IMR-90 (cell line): Measurements from ENCODE around the gene SCAF4. TPM values are rescaled to one million over a fixed set of nuclear protein-coding genes. Genes with fewer than 3 reads are reported as not detected.

Experiments used
- ATAC-seq: fragments of 200-7000 bp; cut with Tn5 transposase; 2 replicates; pipeline ENCODE4 v1.9.1; 2020; ENCODE audit warnings: low read depth, mild to moderate bottlenecking, moderate library complexity
- BruUV-seq: library from RNA; stranded (reverse); fragments of 400-500 nt; replicated peaks from 2 replicates; lab custom pipeline; 2021; lab: Mats Ljungman, UMichigan
- CTCF ChIA-PET: fragments of 300-600 bp; formaldehyde crosslinking; extraction: SDS; loops from one replicate; lab custom pipeline; 2021; ENCODE audit warnings: antibody characterized with exemption; lab: Yijun Ruan, JAX
- POLR2A ChIA-PET: fragments of 300-600 bp; sonication (Branson Sonifier 250); formaldehyde crosslinking; loops from one replicate; lab custom pipeline; 2022; ENCODE audit warnings: antibody characterized with exemption; ENCODE audit not compliant: unreplicated experiment; lab: Charles Lee
- DNase-seq: peaks from one replicate; pipeline ENCODE4 v3.0.0; 2013
- H2AFZ ChIP-seq: replicated peaks from 2 replicates; pipeline ENCODE3; 2013; ENCODE audit warnings: low read length, mild to moderate bottlenecking; ENCODE audit not compliant: poor library complexity
- H2AK5ac ChIP-seq: 2 replicates; pipeline ENCODE4 v1.6.1; 2013; ENCODE audit warnings: low read depth, low read length, inconsistent platforms
- H2AK9ac ChIP-seq: replicated peaks from 2 replicates; pipeline ENCODE3; 2013; ENCODE audit warnings: mild to moderate bottlenecking, low read depth, low read length, moderate library complexity; ENCODE audit not compliant: poor library complexity
- H2BK120ac ChIP-seq: 2 replicates; pipeline ENCODE4 v1.6.1; 2013; ENCODE audit warnings: low read depth, low read length, inconsistent platforms
- H2BK15ac ChIP-seq: 3 replicates; pipeline ENCODE4 v1.6.1; 2013; ENCODE audit warnings: low read depth, low read length, inconsistent platforms
- H2BK20ac ChIP-seq: 2 replicates; pipeline ENCODE4 v1.6.1; 2013; ENCODE audit warnings: low read depth, mild to moderate bottlenecking, inconsistent platforms, low read length, moderate library complexity
- H2BK5ac ChIP-seq: 2 replicates; pipeline ENCODE4 v1.6.1; 2013; ENCODE audit warnings: mild to moderate bottlenecking, low read depth, low read length, inconsistent platforms; ENCODE audit not compliant: poor library complexity, severe bottlenecking
- H3K14ac ChIP-seq: replicated peaks from 2 replicates; pipeline ENCODE4 v1.6.1; 2013; ENCODE audit warnings: low read depth, low read length, inconsistent platforms
- H3K18ac ChIP-seq: 2 replicates; pipeline ENCODE4 v1.6.1; 2013; ENCODE audit warnings: low read depth, low read length, control low read depth
- H3K23ac ChIP-seq: 2 replicates; pipeline ENCODE4 v1.6.1; 2013; ENCODE audit warnings: low read depth, low read length, inconsistent platforms
- H3K27ac ChIP-seq: 2 replicates; pipeline ENCODE4 v1.5.1; 2013; ENCODE audit warnings: mild to moderate bottlenecking, control low read depth, low read length; ENCODE audit not compliant: insufficient read depth
- H3K27me3 ChIP-seq: 2 replicates; pipeline ENCODE4 v1.6.1; 2013; ENCODE audit warnings: low read length; ENCODE audit not compliant: control insufficient read depth, insufficient read depth
- H3K36me3 ChIP-seq: 2 replicates; pipeline ENCODE4 v1.6.1; 2013; ENCODE audit warnings: low read length, mixed read lengths; ENCODE audit not compliant: control insufficient read depth, insufficient read depth
- H3K4ac ChIP-seq: 2 replicates; pipeline ENCODE4 v1.6.1; 2013; ENCODE audit warnings: low read depth, low read length, inconsistent platforms
- H3K4me1 ChIP-seq: 2 replicates; pipeline ENCODE4 v1.6.1; 2013; ENCODE audit warnings: low read length, mixed read lengths; ENCODE audit not compliant: control insufficient read depth, insufficient read depth
- H3K4me2 ChIP-seq: 2 replicates; pipeline ENCODE4 v1.6.1; 2013; ENCODE audit warnings: low read depth, mild to moderate bottlenecking, control low read depth, low read length, moderate library complexity
- H3K4me3 ChIP-seq: 2 replicates; pipeline ENCODE4 v1.5.1; 2013; ENCODE audit warnings: low read depth, mild to moderate bottlenecking, control low read depth, low read length, moderate library complexity; ENCODE audit not compliant: insufficient read depth
- H3K56ac ChIP-seq: 2 replicates; pipeline ENCODE4 v1.6.1; 2013; ENCODE audit warnings: low read length, inconsistent platforms; ENCODE audit not compliant: insufficient read depth; ENCODE audit errors: extremely low read depth
- H3K79me1 ChIP-seq, 2 experiments: 2 replicates each; pipeline ENCODE4 v1.6.1; 2013; ENCODE audit warnings: low read length in 2 of 2, inconsistent platforms in 1 of 2, low read depth in 1 of 2
- H3K9ac ChIP-seq: 2 replicates; pipeline ENCODE4 v1.6.1; 2013; ENCODE audit warnings: low read depth, low read length, control low read depth
- H3K9me1 ChIP-seq: 2 replicates; pipeline ENCODE4 v1.6.1; 2013; ENCODE audit warnings: low read length, inconsistent platforms; ENCODE audit not compliant: insufficient read depth
- H3K9me3 ChIP-seq: 2 replicates; pipeline ENCODE4 v1.6.1; 2013; ENCODE audit warnings: low read length; ENCODE audit not compliant: control insufficient read depth, insufficient read depth
- H4K20me1 ChIP-seq: 2 replicates; pipeline ENCODE4 v1.6.1; 2013; ENCODE audit warnings: low read length, inconsistent platforms; ENCODE audit not compliant: insufficient read depth
- H4K5ac ChIP-seq: 2 replicates; pipeline ENCODE4 v1.6.1; 2013; ENCODE audit warnings: mild to moderate bottlenecking, low read depth, low read length, control low read depth
- H4K8ac ChIP-seq, 2 experiments: 2 replicates each; pipeline ENCODE4 v1.6.1; 2013; ENCODE audit warnings: low read depth in 2 of 2, low read length in 2 of 2, control low read depth in 1 of 2, inconsistent platforms in 1 of 2
- H4K91ac ChIP-seq: 2 replicates; pipeline ENCODE4 v1.6.1; 2013; ENCODE audit warnings: low read depth, low read length, inconsistent platforms; ENCODE audit not compliant: insufficient read depth
- BHLHE40 ChIP-seq: fragments of 150-350 bp; IDR thresholded peaks from 2 replicates; pipeline ENCODE4 v1.6.1; 2016; ENCODE audit warnings: mild to moderate bottlenecking, low read depth, low read length
- CEBPB ChIP-seq: IDR thresholded peaks from 2 replicates; pipeline ENCODE4 v1.6.1; 2012; ENCODE audit warnings: low read depth, low read length, improper control_type of control experiment
- CHD1 ChIP-seq: IDR thresholded peaks from 2 replicates; pipeline ENCODE4 v1.6.1; 2012; ENCODE audit warnings: low read depth, low read length, improper control_type of control experiment
- CTCF ChIP-seq: conservative IDR thresholded peaks from 2 replicates; pipeline ENCODE4 v1.5.1; 2012; ENCODE audit warnings: mild to moderate bottlenecking, low read depth, low read length, improper control_type of control experiment
- ELK1 ChIP-seq: fragments of 150-350 bp; IDR thresholded peaks from 2 replicates; pipeline ENCODE4 v1.6.1; 2016; ENCODE audit warnings: low read depth, mild to moderate bottlenecking, low read length, moderate library complexity, borderline replicate concordance
- FOS ChIP-seq: fragments of 150-350 bp; IDR thresholded peaks from 2 replicates; pipeline ENCODE4 v1.6.1; 2016; ENCODE audit warnings: low read depth, low read length
- MAFK ChIP-seq: IDR thresholded peaks from 2 replicates; pipeline ENCODE4 v1.6.1; 2012; ENCODE audit warnings: low read depth, low read length, improper control_type of control experiment
- MAZ ChIP-seq: IDR thresholded peaks from 2 replicates; pipeline ENCODE4 v1.6.1; 2012; ENCODE audit warnings: low read depth, mild to moderate bottlenecking, low read length, improper control_type of control experiment, moderate library complexity, borderline replicate concordance
- MXI1 ChIP-seq: IDR thresholded peaks from 2 replicates; pipeline ENCODE4 v1.6.1; 2012; ENCODE audit warnings: low read depth, mild to moderate bottlenecking, low read length, moderate library complexity, borderline replicate concordance
- NFE2L2 ChIP-seq: fragments of 150-350 bp; IDR thresholded peaks from 2 replicates; pipeline ENCODE4 v1.6.1; 2016; ENCODE audit warnings: low read depth, mild to moderate bottlenecking, low read length
- POLR2A ChIP-seq: IDR thresholded peaks from 2 replicates; pipeline ENCODE4 v1.6.1; 2012; ENCODE audit warnings: mild to moderate bottlenecking, low read depth, low read length
- RAD21 ChIP-seq: IDR thresholded peaks from 2 replicates; pipeline ENCODE4 v1.6.1; 2012; ENCODE audit warnings: low read length, improper control_type of control experiment
- RCOR1 ChIP-seq: IDR thresholded peaks from 2 replicates; pipeline ENCODE4 v1.6.1; 2012; ENCODE audit warnings: mild to moderate bottlenecking, low read length, improper control_type of control experiment; ENCODE audit not compliant: insufficient replicate concordance
- RFX5 ChIP-seq: IDR thresholded peaks from 2 replicates; pipeline ENCODE4 v1.8.0; 2012; ENCODE audit warnings: low read depth, mild to moderate bottlenecking, low read length, moderate library complexity
- SMC3 ChIP-seq: fragments of 150-350 bp; IDR thresholded peaks from 2 replicates; pipeline ENCODE4 v1.6.1; 2016; ENCODE audit warnings: low read depth, mild to moderate bottlenecking, antibody characterized with exemption, low read length, moderate library complexity
- USF2 ChIP-seq: fragments of 150-350 bp; IDR thresholded peaks from 2 replicates; pipeline ENCODE4 v1.6.1; 2017; ENCODE audit warnings: mild to moderate bottlenecking, antibody characterized with exemption, low read length, low read depth
- WGBS, 2 experiments: methylation state at CpG; one replicate each; pipeline versions ENCODE4 v1.1.5 to v1.1.7; 2013; ENCODE audit warnings: missing lambda C conversion rate in 2 of 2; ENCODE audit not compliant: insufficient read length in 1 of 2; ENCODE audit errors: extremely low coverage in 2 of 2; 5-methylcytosine and 5-hydroxymethylcytosine counted together
- dilution Hi-C: fragments of 300-500 bp; cut with HindIII; formaldehyde crosslinking; loops from one replicate; pipeline ENCODE4 v1.14.3; 2018; ENCODE audit warnings: low sequenced_read_pairs; ENCODE audit not compliant: unreplicated experiment
- in situ Hi-C: fragments of 300-500 bp; cut with MboI; formaldehyde crosslinking; loops from 3 replicates; pipeline ENCODE4 v1.14.3; 2019; ENCODE audit warnings: low sequenced_read_pairs, inconsistent platforms, mixed read lengths
- intact Hi-C: fragments of 100-400 bp; cut with micrococcal nuclease; formaldehyde crosslinking; loops from 2 replicates; pipeline ENCODE4 v1.10.0; 2022
- polyA plus RNA-seq, 3 experiments: library from polyadenylated mRNA; depleted of rRNA; stranded (reverse); fragments of >200 nt; gene quantifications; 2 replicates each; pipeline ENCODE4 v1.2.3, GENCODE V29; 2012; ENCODE audit warnings: low replicate concordance in 1 of 3
- total RNA-seq: library from RNA; depleted of rRNA; stranded (reverse); fragments of >200 nt; gene quantifications from 2 replicates; pipeline ENCODE4 v1.2.3, GENCODE V29; 2012

The SCAF4 gene
- total and polyA plus RNA-seq, 2 of the 4 experiments (the other 2 are of a cell fraction) = 2.7 to 12.1 TPM

GRCh38 chr21:31624961-31625491 lies 106.9 kb downstream of the SCAF4 start:
- H2BK15ac ChIP-seq = no peak overlapping the region
- no peak overlapping the region for H3K27ac ChIP-seq
- H2AK5ac ChIP-seq = no peak overlapping the region
- H3K79me1 ChIP-seq = no peaks in the 10 kb centered on the region
- 0 out of 2 replicates have a peak, but pooled peaks cover 5% of the 10 kb centered on the region for H3K9me1 ChIP-seq
- H2BK20ac ChIP-seq = no peak overlapping the region
- no peak overlapping the region for H3K56ac ChIP-seq
- H3K9ac ChIP-seq = no peak overlapping the region
- H4K5ac ChIP-seq = no peak overlapping the region
- no peaks in the 10 kb centered on the region for H4K20me1 ChIP-seq
- H2AFZ ChIP-seq = no peak overlapping the region
- intact Hi-C loops (no loop called here), in situ Hi-C loops (no loop called here), dilution Hi-C loops (no loop called here)
- ChIA-PET CTCF (no interaction called here), POLR2A (no interaction called here)
- H2BK120ac ChIP-seq = no peak overlapping the region
- H3K14ac ChIP-seq = no peak overlapping the region
- TF ChIP-seq RCOR1 (no peak), POLR2A (no peak), SMC3 (no peak), CHD1 (no peak), MXI1 (no peak), RAD21 (no peak), CTCF (no peak), CEBPB (no peak), BHLHE40 (no peak), NFE2L2 (no peak), RFX5 (no peak), MAZ (no peak), ELK1 (no peak), FOS (no peak), MAFK (no peak), USF2 (no peak)
- H2AK9ac ChIP-seq = no peak overlapping the region
- no peak overlapping the region for H3K18ac ChIP-seq
- H3K4me1 ChIP-seq = no peaks in the 10 kb centered on the region
- no peak for ATAC-seq
- no peaks in the 10 kb centered on the region for H3K36me3 ChIP-seq
- H3K23ac ChIP-seq = no peak overlapping the region
- no peak overlapping the region for H3K4me3 ChIP-seq
- no peak overlapping the region for H4K91ac ChIP-seq
- no peak for DNase-seq
- no peak overlapping the region for H3K4me2 ChIP-seq
- H4K8ac ChIP-seq = no peak overlapping the region
- 60% methylated on average over 1 of the region's 11 CpGs; no CpG with 5 or more reads in 1 of the 2 experiments for WGBS, 2 experiments
- H2BK5ac ChIP-seq = no peak overlapping the region
- no peak overlapping the region for H3K4ac ChIP-seq
- peaks cover 2% of the 10 kb centered on the region; the same call in 1 of the 2 replicates for H3K9me3 ChIP-seq
- BruUV-seq = no TSS peak
- H3K27me3 ChIP-seq = peaks cover 1% of the 10 kb centered on the region
